Measurements from ENCODE around the gene LIPA.
"Not testable (repeated sequence)": the region's sequence is repeated elsewhere in the genome, so short reads cannot be mapped to it uniquely, and the experiment has no call there.

LIPA gene

GRCh38 chr10:89269433-89270152 is 18.0 kb upstream of the LIPA start:
- DNase-seq, result no peak

GRCh38 chr10:89266721-89267453 is 15.3 kb upstream of the LIPA start:
- no peak for DNase-seq

GRCh38 chr10:89263531-89263930 is 12.0 kb upstream of the LIPA start:
- DNase-seq, result no peak

DNA sequence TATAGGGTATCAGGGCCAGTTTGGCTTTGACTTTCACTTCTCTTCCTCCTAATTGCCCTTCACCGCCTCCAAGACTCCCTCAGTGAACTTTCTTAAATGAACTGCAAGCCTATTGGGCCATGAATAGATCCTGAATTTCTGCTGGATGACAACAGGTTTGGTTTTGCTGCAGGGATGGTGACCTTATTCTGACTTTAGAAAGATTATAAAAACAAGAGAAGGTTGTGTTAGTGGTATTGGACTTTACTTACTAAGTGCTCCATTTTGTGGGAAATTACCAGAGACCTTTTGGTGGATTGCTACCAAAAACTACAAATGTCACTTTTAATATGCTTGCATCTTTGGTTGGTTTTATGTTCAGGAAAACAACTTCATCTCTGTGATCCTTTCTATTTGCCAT is 11.5 kb upstream of the LIPA start:
- no peak for DNase-seq

- no peak for DNase-seq
Observed at GRCh38 chr10:89262086-89263051, 10.8 kb upstream of the LIPA start.

- no peak for DNase-seq
Observed at GRCh38 chr10:89258881-89259280, 7.3 kb upstream of the LIPA start.

GRCh38 chr10:89257581-89257980 is 6.0 kb upstream of the LIPA start:
- DNase-seq, result no peak

GRCh38 chr10:89256962-89257361 is 5.4 kb upstream of the LIPA start:
- DNase-seq, result no peak

GRCh38 chr10:89256340-89256739 is 4.8 kb upstream of the LIPA start:
- no peak for DNase-seq

GRCh38 chr10:89255793-89256192 is 4.2 kb upstream of the LIPA start:
- DNase-seq, result no peak

DNA sequence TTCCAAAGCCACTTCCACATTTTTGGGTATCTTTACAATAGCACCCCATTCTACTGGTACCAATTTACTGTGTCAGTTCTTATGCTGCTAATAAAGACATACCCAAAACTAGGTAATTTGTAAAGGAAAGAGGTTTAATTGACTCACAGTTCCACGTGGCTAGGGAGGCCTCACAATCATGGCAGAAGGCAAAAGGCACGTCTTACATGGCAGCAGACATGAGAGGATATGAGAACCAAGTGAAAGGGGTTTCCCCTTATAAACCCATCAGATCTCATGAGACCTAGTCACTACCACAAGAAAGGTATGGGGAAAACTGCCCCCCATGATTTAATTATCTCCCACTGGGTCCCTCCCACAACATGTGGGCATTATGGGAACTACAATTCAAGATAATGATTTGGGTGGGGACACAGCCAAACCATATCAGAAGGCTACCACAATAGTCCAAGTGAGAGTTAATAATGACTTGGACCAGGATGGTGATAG is 3.6 kb upstream of the LIPA start:
- peak in 1 of 2 donors; percentile 14 for DNase-seq

DNA sequence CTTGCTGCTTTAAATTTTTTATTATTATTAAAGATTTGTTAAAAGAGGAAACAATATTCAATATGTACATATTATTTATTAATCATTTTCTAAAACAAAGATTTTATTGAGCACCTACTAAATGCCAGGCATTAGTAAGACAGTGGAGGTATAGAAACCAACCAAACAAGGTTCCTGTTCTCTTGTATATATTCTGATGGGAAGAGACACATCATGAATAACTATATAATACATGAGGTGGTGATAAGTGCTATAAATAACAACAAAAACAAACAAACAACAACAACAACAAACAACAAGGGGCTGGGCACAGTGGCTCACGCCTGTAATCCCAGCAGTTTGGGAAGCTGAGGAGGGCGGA is 630 bp upstream of the LIPA start:
- DNase-seq, result no peak

GRCh38 chr10:89250865-89251408 is 638 bp downstream of the LIPA start:
- DNase-seq, result no peak

DNA sequence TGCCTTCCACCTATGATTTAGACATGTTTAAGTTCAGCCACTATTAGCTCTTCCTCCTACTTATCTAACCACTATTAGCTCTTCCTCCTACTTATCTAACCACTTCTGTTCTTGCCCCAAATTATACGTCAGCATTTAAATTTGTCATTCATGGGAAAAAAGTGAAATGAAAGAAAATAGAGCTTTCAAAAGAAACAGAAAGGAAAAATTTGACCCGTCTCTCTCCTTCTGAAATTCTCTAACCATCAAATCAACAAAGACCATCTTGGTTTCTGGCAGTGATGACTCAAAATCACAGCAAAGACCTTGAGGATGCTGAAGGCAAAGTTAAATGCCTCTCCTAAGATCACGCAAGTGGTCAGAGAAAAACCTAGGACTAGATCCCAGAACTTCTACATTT is 2.6 kb downstream of the LIPA start:
- DNase-seq, result no peak

DNA sequence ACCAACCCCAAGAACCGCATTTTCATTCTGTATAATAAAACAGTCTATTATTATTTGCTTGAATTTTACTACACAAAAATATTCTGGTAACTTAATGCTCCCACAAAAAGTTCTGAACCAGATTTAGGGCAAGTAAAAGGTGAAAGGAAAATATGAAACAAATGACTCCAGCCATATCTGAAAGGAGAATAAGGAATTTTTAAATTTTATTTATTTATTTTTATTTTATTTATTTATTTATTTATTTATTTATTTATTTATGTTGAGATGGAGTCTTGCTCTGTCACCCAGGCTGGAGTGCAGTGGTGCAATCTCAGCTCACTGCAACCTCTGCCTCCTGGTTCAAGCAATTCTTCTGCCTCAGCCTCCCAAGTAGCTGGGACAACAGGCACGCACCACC is 4.0 kb downstream of the LIPA start:
- not testable (repeated sequence) for DNase-seq

DNA sequence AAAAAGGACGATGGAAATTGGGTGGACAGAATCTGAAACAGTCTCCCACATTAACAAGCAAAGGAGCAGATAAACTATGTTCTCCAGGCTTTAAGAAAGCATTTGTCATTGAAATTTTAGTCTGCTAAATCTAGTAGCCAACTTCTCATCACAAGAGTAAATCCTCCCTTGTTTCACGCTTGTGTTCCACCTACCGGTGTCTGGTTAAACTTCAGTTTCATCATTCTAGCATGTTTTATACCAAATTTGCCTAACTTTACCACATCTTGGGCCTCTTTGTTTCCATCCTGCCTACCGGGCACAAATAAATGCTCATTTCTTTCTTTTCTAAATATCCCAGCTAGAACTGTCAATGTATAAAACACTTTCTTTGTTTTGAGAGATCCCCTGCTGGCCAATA is 5.8 kb downstream of the LIPA start:
- DNase-seq, result no peak

DNA sequence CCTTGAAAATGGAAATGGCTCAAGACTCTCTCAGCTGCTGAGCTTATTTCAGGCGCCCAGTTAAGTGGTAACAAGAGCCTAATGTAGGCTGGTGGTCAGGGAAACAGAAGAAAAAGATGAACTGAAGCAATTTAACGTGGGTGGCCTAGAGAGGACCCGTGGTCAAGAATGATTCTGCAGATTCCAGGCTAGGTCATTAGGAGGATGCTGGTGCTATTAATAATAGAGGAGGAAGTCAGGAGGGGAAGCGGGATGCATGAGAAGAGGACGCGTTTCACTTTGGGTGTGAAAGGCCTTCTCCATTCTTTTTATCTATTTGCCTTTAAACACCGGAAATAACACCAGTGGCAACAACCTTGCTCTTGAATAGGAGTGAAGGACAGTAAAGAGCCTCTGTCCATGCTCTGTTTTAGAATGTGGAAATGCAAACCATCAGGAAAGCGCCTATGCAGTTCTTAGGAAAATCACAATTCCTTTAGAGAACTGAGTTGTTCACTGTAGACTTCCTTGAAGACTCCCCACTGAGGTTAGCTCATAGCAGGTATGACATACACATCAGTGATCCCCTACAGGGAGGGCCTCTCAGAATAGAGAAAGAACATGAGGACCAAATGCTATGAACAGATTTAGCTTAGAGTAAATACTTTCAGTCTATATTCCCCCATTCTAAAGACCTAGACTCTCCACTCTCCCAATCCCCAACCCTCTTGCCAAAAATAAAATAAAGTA is 8.6 kb downstream of the LIPA start:
- no peak for DNase-seq

DNA sequence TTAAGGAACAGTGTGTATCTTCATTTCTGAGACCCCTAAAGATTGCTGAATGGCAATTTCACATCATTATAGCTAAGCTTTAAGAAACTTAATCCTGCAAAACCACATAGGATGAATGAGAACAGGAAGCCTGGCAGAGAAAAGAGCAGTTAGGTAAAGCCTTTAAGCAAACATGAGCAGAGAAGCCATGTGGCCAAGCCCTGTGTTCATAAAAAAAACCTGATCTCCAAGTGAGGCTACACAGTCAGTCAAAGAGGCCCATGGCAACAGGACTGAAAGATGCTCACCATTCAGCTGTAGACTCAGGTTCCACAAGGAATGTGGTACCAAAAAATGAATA is 9.3 kb downstream of the LIPA start:
- DNase-seq, result no peak

GRCh38 chr10:89241486-89242344 is 9.9 kb downstream of the LIPA start:
- DNase-seq, result no peak

- DNase-seq, result no peak
Observed at GRCh38 chr10:89241026-89241425, 10.5 kb downstream of the LIPA start.

- DNase-seq, result no peak
Observed at GRCh38 chr10:89240519-89240918, 11.1 kb downstream of the LIPA start.
